ENCODE results near the gene MAPK8.

Gene MAPK8

GRCh38 chr10:48472501-48473069 is 166.1 kb downstream of the MAPK8 start:
- TF ChIP-seq ZNF274 (IDR thresholded peaks at IDR 0.05; ENCODE audit: low read depth, low read length), result no peak
- no peak overlapping the region for H3K4me3 ChIP-seq (ENCODE audit: low read length)

DNA sequence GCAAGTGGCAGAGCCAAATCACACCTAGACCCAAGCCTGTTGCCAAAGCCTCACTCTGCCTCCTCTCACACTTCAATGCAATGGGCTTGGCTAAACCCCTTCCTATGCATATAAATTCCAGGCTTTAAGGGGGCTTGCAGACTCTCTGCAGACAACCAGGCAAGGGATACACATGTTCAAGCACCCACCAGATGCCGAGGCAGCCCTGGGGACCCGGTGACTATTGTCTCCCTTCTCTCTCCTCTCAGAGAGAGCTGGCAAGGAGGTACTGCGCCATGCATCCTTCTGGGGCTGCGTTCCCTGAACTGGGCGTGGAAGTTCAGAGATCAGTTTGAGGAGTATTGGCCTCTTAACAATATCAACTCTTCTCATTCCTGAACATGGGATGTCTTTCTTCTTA is 167.2 kb downstream of the MAPK8 start:
- TF ChIP-seq ZNF274 (IDR thresholded peaks at IDR 0.05; ENCODE audit: low read depth, low read length), result no peak
- no peak overlapping the region for H3K4me3 ChIP-seq (ENCODE audit: low read length)

DNA sequence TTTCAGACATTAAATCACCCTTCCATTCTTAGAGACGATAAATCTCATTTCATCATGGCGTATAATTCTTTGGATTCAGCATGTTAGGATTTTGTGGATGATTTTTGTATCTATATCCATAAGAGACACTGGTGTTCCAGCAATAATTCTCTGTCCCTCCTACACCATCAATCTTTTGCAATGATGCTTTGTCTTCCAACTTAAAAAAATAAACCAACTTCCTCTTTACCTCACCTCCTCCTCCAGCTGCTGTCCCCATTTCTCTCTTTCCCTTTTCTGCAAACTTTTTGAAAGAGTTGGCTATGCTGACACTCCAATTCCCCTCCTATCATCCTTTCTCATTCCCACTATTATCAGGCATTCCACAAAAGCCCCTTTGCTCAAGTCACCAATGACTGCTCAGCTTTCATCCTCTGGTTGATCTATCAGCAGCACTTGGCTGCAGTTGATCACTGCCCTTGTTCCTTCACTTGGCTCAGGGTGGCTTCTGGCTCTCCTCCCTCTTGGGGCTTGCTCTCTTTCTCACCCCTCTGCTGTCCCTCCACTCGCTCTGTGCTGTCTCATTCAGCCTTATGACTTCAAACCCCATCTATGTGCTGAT is 168.4 kb downstream of the MAPK8 start:
- H3K4me3 ChIP-seq (ENCODE audit: low read length), result no peak overlapping the region
- no peak for TF ChIP-seq ZNF274 (IDR thresholded peaks at IDR 0.05; ENCODE audit: low read depth, low read length)

GRCh38 chr10:48475943-48476278 is 169.4 kb downstream of the MAPK8 start:
- no peak overlapping the region for H3K4me3 ChIP-seq (ENCODE audit: low read length)
- TF ChIP-seq ZNF274 (IDR thresholded peaks at IDR 0.05; ENCODE audit: low read depth, low read length), result no peak

DNA sequence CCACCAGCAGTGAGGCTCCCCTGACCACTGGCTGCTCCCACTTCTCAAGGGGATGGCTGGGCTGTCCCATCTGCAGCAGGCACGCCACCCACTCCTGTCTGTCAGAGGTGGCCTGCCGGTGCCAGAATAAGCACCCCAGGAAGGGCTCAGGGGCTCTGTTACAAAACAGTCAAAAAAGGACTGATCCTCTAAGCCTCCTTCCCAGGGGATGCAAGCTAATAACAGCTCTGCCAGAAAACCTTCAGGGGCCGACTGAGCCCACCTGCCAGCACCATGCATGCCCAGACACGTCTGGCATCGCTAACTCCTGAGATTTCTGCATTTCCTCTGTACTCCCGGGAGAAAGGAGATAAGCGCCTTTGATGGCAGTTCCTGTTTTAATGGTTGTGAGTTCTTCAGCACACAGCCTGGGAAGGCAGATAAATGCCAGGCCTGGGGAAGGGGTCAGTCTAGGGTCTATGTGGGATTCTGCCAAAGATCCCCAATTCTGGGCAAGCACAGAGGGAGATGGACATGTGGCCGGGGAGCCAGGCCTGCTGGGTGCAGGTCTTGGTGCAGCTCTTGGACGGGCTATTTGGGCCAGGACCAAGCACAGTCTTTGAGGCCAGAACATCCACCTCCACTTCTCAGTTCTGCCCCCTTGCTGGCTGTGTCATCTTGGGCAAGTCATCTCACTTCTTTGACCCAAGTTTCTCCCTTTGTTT is 170.0 kb downstream of the MAPK8 start:
- H3K4me3 ChIP-seq (ENCODE audit: low read length), result no peak overlapping the region
- TF ChIP-seq ZNF274 (IDR thresholded peaks at IDR 0.05; ENCODE audit: low read depth, low read length), result no peak

- no peak overlapping the region for H3K4me3 ChIP-seq (ENCODE audit: low read length)
- no peak for TF ChIP-seq ZNF274 (IDR thresholded peaks at IDR 0.05; ENCODE audit: low read depth, low read length)
These were observed 170.7 kb downstream of the MAPK8 start for GRCh38 chr10:48477141-48477540.

- no peak overlapping the region for H3K4me3 ChIP-seq (ENCODE audit: low read length)
- TF ChIP-seq ZNF274 (IDR thresholded peaks at IDR 0.05; ENCODE audit: low read depth, low read length), result no peak
These were observed 171.1 kb downstream of the MAPK8 start for GRCh38 chr10:48477616-48478015.

DNA sequence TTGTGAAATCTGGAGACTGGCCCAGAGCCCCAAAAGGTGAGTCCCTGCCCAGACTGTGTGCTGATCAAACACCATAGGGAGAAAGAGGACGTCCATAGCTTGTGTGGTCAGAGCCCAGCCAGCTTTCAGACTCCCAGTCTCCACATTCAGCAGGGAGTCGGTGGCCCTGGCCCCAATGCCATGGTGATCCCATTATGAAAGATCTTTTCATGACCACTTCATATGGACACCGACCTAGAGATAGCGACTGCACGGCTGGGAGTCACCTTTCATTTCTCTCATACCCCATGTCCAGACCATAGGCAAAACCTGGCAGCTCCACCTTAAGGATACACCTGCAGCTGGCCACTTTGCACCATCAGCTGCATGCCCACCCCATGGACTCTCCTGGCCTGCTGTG is 172.0 kb downstream of the MAPK8 start:
- H3K4me3 ChIP-seq (ENCODE audit: low read length), result no peak overlapping the region
- TF ChIP-seq ZNF274 (IDR thresholded peaks at IDR 0.05; ENCODE audit: low read depth, low read length), result no peak

DNA sequence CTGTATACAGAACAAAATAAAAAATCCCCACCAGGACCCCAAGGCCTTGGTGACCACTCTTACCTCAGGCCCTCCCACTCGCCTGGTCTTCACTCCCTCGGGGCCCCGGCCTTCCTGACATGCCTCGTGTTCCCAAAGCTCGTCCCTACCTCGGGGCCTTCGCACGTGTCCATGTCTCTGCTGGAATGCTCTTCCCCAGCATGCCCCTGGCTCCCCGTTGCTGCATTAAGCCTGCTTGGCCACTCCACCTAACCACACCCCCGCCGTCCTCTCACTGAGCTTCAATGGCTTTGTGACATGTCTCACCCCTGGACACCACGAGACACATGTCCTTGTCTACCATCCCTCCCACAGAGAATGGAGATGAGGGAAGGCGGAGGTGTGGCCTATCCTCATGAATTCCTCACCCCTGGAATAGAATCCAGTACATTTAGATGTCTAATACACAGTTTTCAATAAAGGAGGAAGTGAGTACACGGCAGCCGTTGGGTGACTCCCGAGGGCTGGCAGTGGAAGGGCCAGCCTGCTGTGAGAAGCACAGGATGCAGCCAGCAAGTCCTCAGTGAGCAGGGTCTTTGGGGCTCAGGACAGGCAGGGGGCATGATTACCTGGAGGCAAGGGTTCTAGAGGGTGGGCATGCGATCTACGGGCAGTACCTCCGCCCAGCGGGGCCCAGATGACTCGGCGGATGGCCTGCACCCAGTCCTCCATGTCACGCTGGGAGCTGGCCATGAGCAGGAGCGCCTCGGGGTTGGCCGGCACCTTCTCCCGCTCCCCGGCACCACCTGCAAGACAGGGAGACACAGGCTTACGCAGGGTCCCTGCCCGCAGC is 172.7 kb downstream of the MAPK8 start:
- H3K4me3 ChIP-seq (ENCODE audit: low read length), result no peak overlapping the region
- TF ChIP-seq ZNF274 (IDR thresholded peaks at IDR 0.05; ENCODE audit: low read depth, low read length), result no peak

DNA sequence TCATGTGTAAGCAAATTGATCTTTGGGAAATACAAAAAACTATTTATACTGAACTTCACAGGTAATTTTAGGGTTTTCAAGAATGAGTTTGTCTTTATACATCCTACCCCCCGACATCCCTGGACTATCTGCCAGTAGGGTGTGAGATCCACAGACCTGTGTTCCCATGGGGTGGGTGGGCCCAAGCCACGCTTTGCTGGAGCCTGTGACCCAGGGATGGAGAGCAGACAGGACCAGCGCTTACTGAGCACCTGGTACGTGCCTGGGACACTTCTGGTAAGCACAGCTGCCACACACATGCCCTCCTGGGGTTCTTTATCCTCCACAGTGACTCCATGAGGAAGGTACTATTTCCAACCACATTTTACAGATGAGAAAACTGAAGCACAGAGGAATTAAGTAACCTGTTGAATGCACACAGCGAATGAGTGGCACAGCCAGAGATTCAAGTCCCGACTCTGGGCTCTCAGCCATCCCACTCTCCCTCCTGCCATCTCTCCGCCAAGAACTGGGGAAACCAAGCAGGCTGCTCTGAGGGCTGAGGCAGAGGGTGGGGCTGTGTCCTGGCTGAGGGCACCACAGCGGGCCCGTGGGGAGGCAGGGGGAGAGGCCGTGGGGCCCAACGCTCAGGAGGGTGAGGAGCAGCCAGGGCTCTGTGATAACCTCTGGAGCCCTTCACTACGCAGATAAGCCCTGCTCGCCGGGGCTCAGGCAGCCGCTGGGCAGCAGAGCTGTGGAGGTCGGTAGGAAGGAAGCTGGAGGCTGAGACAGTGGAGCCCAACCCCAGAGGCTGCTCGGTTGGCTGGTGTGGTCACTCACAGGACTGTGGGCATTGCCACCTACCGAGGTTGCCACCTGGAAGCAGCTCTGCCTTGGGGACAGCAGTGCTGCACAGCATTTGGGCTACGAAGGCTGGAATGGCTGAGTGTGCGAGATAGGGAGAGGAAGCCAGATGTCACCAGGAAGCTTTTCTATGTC is 174.2 kb downstream of the MAPK8 start:
- TF ChIP-seq ZNF274 (IDR thresholded peaks at IDR 0.05; ENCODE audit: low read depth, low read length), result no peak
- no peak overlapping the region for H3K4me3 ChIP-seq (ENCODE audit: low read length)

DNA sequence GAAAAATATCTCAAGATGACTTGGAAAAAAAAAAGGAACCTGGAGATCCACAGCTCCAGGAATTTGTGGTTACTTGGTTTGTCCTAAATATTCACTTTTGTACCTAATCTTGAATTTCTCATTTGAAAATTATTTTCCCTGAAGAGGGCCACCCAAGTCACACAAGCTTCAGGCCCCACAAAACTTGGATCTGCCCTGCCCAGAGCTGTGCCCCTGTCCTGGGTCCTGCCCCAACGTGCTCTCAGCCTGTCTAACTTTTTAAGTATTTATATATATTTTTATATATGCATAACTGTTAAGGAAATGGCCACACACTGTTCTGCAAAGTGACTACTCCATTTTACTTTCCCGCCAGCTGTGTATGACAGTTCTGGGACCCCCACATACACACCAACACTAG is 174.9 kb downstream of the MAPK8 start:
- no peak for TF ChIP-seq ZNF274 (IDR thresholded peaks at IDR 0.05; ENCODE audit: low read depth, low read length)
- no peak overlapping the region for H3K4me3 ChIP-seq (ENCODE audit: low read length)

DNA sequence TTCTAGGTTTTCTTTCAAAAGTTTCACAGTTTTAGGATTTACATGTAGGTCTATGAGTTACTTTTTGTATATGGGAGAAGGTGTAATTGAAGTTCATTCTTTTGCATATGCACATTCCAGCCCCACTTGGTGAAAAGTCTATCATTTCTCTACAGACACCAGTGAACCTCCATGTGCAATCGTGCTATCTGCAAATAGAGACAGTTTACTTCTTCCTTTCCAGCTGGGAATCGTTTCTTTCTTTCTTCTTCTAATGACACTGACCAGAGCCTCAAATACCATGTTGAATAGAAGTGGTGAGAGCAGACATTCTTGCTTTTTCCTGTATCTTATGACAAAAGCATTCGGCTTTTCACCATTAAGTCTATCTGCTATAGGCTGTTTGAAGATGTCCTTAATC is 175.7 kb downstream of the MAPK8 start:
- H3K4me3 ChIP-seq (ENCODE audit: low read length), result no peak overlapping the region
- no peak for TF ChIP-seq ZNF274 (IDR thresholded peaks at IDR 0.05; ENCODE audit: low read depth, low read length)

DNA sequence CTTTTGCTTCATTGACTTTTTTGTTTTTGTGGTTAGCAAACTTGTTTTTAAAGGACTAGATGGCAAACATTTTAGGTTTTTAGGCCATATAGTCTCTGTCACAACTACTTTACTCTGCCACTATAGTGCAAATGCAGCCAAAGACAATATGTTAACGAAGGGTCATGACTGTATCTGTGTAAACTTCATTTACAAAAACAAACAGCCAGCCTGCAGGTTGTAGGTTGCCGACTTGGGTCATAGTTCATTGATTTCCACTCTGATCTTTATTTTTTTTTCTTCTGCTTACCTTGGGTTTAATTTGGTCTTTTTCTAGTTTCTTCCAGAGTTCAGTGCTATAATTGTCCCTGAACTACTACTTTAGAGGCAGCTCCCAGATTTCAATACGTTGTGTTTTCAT is 178.4 kb downstream of the MAPK8 start:
- no peak overlapping the region for H3K4me3 ChIP-seq (ENCODE audit: low read length)
- no peak for TF ChIP-seq ZNF274 (IDR thresholded peaks at IDR 0.05; ENCODE audit: low read depth, low read length)

DNA sequence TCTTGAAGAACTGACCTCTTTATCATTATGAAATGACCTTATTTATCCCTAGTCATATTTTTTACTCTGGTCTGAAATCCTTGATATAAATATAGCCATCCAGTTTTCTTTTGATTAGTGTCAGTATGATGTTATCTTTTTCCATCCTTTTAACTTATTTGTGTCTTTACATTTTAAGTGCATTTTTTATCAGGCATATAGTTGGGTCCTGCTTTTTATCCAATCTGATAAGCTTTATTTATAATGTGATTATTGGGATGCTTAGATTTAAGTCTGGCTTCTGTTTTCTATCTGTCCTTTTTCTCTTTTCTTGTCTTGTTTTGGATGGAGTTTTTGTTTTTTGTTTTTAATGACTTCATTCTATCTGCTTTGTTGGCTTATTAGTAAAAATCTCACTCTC is 179.2 kb downstream of the MAPK8 start:
- no peak for TF ChIP-seq ZNF274 (IDR thresholded peaks at IDR 0.05; ENCODE audit: low read depth, low read length)
- no peak overlapping the region for H3K4me3 ChIP-seq (ENCODE audit: low read length)
